DOHH2 (cell line): ENCODE data around the gene RRAS2.

Experiments used
- H3F3A ChIP-seq: fragments of 200-600 bp; sonication (generic), shearing (Covaris generic); 2 replicates; pipeline ENCODE4 v1.6.0; 2016; ENCODE audit warnings: antibody characterized with exemption, mild to moderate bottlenecking; ENCODE audit not compliant: control insufficient read depth, insufficient read depth
- H3K27ac ChIP-seq: fragments of 200-600 bp; sonication (generic); 2 replicates; pipeline ENCODE4 v1.5.1; 2014; ENCODE audit warnings: low read depth, mild to moderate bottlenecking, low read length, moderate library complexity
- H3K27me3 ChIP-seq: fragments of 200-600 bp; sonication (generic); 2 replicates; pipeline ENCODE4 v1.6.1; 2014; ENCODE audit warnings: mild to moderate bottlenecking, low read length, mixed read lengths; ENCODE audit not compliant: control insufficient read depth
- H3K36me3 ChIP-seq: fragments of 200-600 bp; sonication (generic); 2 replicates; pipeline ENCODE4 v1.6.1; 2014; ENCODE audit warnings: mild to moderate bottlenecking, low read length, moderate library complexity, mixed read lengths; ENCODE audit not compliant: control insufficient read depth
- H3K4me1 ChIP-seq: fragments of 200-600 bp; sonication (generic); 2 replicates; pipeline ENCODE4 v1.6.1; 2014; ENCODE audit warnings: mild to moderate bottlenecking, low read length, mixed read lengths; ENCODE audit not compliant: control insufficient read depth
- H3K4me2 ChIP-seq: fragments of 200-600 bp; sonication (generic); 2 replicates; pipeline ENCODE4 v1.6.0; 2014; ENCODE audit warnings: mild to moderate bottlenecking, low read length, moderate library complexity
- H3K4me3 ChIP-seq: fragments of 200-600 bp; sonication (generic); 2 replicates; pipeline ENCODE4 v1.5.1; 2014; ENCODE audit warnings: mild to moderate bottlenecking, low read length, mixed read lengths
- H3K79me2 ChIP-seq: fragments of 200-600 bp; sonication (generic); 2 replicates; pipeline ENCODE4 v1.6.1; 2014; ENCODE audit warnings: mild to moderate bottlenecking, low read length, mixed read lengths; ENCODE audit not compliant: control insufficient read depth
- H3K9me2 ChIP-seq: fragments of 200-600 bp; sonication (generic); replicated peaks from 2 replicates; pipeline ENCODE4 v1.6.1; 2014; ENCODE audit warnings: mild to moderate bottlenecking, low read length, mixed read lengths; ENCODE audit not compliant: control insufficient read depth
- H3K9me3 ChIP-seq: fragments of 200-600 bp; sonication (generic); 2 replicates; pipeline ENCODE4 v1.6.1; 2014; ENCODE audit warnings: antibody characterized with exemption, low read length, mixed read lengths; ENCODE audit not compliant: control insufficient read depth, insufficient read depth
- H4K20me1 ChIP-seq: fragments of 200-600 bp; sonication (generic); 2 replicates; pipeline ENCODE4 v1.6.0; 2014; ENCODE audit warnings: low read depth, mild to moderate bottlenecking, antibody characterized with exemption, low read length, moderate library complexity; ENCODE audit not compliant: control insufficient read depth, insufficient read depth
- CTCF ChIP-seq: fragments of 200-600 bp; sonication (generic); IDR thresholded peaks from one replicate; pipeline ENCODE4 v1.5.1; 2014; ENCODE audit warnings: antibody characterized with exemption, mild to moderate bottlenecking, low read depth, low read length; ENCODE audit not compliant: poor library complexity, severe bottlenecking
- EZH2phosphoT487 ChIP-seq: fragments of 200-600 bp; sonication (generic); IDR thresholded peaks from 2 replicates; pipeline ENCODE4 v1.6.1; 2017; ENCODE audit warnings: borderline replicate concordance, mild to moderate bottlenecking, antibody characterized with exemption, low read length, moderate library complexity, mixed read lengths

Gene RRAS2

DNA sequence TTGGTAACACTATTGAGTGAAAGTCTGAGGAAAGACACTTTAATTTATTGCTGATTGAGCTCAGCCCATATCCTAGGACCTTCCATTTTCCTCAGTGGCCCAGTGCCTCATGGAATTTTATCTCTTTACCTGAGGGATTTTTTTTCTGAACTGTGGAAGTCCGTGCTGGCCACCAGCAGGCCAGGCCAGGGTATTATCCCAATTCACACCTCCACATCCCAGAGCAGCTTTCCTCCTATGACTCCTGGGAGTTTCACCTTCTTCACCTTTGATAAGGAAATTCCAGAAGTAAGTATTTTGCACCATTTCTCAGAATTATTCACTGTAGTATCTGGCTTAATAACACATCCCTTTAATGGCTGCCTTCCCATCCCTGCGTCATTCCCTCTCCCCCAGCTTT is 13.0 kb upstream of the RRAS2 start:
- no peaks in the 10 kb centered on the region for H3K79me2 ChIP-seq

DNA sequence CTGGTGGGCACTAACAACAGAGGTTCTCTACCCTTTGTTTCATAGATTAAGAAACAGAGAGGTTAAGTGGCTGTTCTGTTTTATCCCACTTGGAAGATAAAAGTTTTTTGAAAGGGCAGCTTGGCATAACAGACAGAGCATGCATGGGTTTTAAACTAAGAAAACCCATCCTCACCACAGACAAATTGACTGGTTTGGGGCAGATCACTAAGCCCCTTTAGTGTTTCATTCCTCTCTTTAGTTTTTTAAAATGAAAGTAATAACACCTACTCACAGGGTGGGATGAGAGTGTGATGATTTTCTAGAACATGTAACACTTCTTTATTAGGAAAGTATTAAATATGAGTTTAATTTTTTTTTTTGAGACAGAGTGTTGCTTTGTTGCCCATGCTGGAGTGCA is 12.3 kb upstream of the RRAS2 start:
- peaks cover 26% of the 10 kb centered on the region for H3K4me1 ChIP-seq
- no peaks in the 10 kb centered on the region for H3K79me2 ChIP-seq
- no peaks in the 10 kb centered on the region for H4K20me1 ChIP-seq
- no peak overlapping the region for H3K4me2 ChIP-seq
- 0 out of 2 replicates have a peak, but pooled peaks cover 3% of the 10 kb centered on the region for H3K27me3 ChIP-seq
- H3K9me2 ChIP-seq, result no peaks in the 10 kb centered on the region
- no peaks in the 10 kb centered on the region for H3F3A ChIP-seq
- H3K36me3 ChIP-seq, result no peaks in the 10 kb centered on the region
- no peak overlapping the region for H3K27ac ChIP-seq
- H3K9me3 ChIP-seq, result no peaks in the 10 kb centered on the region
- no peak overlapping the region for H3K4me3 ChIP-seq
- TF ChIP-seq EZH2phosphoT487, result no peak
- no peak for TF ChIP-seq CTCF

More for the DNA sequence above, 13.0 kb upstream of the RRAS2 start:
- peaks cover 26% of the 10 kb centered on the region for H3K4me1 ChIP-seq
- H3K27ac ChIP-seq, result no peak overlapping the region
- H3K9me2 ChIP-seq, result no peaks in the 10 kb centered on the region
- H4K20me1 ChIP-seq, result no peaks in the 10 kb centered on the region
- H3K9me3 ChIP-seq, result no peaks in the 10 kb centered on the region
- TF ChIP-seq EZH2phosphoT487, result no peak
- no peak for TF ChIP-seq CTCF
- H3K27me3 ChIP-seq, result peaks cover 7% of the 10 kb centered on the region
- H3K36me3 ChIP-seq, result no peaks in the 10 kb centered on the region
- no peaks in the 10 kb centered on the region for H3F3A ChIP-seq
- no peak overlapping the region for H3K4me3 ChIP-seq
- H3K4me2 ChIP-seq, result no peak overlapping the region

GRCh38 chr11:14370496-14370895 is 11.5 kb upstream of the RRAS2 start:
- no peaks in the 10 kb centered on the region for H3K79me2 ChIP-seq
- H3F3A ChIP-seq, result no peaks in the 10 kb centered on the region

More at GRCh38 chr11:14370496-14370895, 11.5 kb upstream of the RRAS2 start:
- no peaks in the 10 kb centered on the region for H3K36me3 ChIP-seq
- no peaks in the 10 kb centered on the region for H3K9me3 ChIP-seq
- H3K4me3 ChIP-seq, result no peak overlapping the region
- peak overlapping the region; percentile 66 for H3K4me2 ChIP-seq
- TF ChIP-seq CTCF (no peak), EZH2phosphoT487 (no peak)
- no peak overlapping the region for H3K27ac ChIP-seq
- H3K9me2 ChIP-seq, result no peaks in the 10 kb centered on the region
- H3K27me3 ChIP-seq, result 0 out of 2 replicates have a peak, but pooled peaks cover 3% of the 10 kb centered on the region
- no peaks in the 10 kb centered on the region for H4K20me1 ChIP-seq
- peaks cover 26% of the 10 kb centered on the region for H3K4me1 ChIP-seq
